ENCODE results near the gene ANK3. TPM values are rescaled to one million over a fixed set of nuclear protein-coding genes. Genes with fewer than 3 reads are reported as not detected.

ANK3 gene
- polyA plus RNA-seq, 1 experiment, result 1.6 TPM

- ChIA-PET POLR2A (no interaction called here), CTCF (no interaction called here)
- DNase-seq (ENCODE audit: low read depth, low spot score), result no peak
- TF ChIP-seq CTCF (IDR thresholded peaks at IDR 0.05; ENCODE audit: low read depth, low read length), result no peak
- Histone ChIP-seq H3K27me3 (ENCODE audit: control insufficient read depth, insufficient read depth, low read length) (no peaks in the 10 kb centered on the region), H3K4me3 (ENCODE audit: low read depth, low read length) (no peak overlapping the region), H3K27ac (ENCODE audit: low read depth, low read length) (no peak overlapping the region), H3K9me3 (ENCODE audit: control insufficient read depth, insufficient read depth, low read length) (no peaks in the 10 kb centered on the region)
These were observed 870 bp downstream of the ANK3 start for GRCh38 chr10:60388709-60389301.

GRCh38 chr10:60388116-60388625, 1.5 kb downstream of the ANK3 start:
- CTCF ChIA-PET, result no interaction called here
- Histone ChIP-seq H3K27me3 (ENCODE audit: control insufficient read depth, insufficient read depth, low read length) (no peaks in the 10 kb centered on the region), H3K4me3 (ENCODE audit: low read depth, low read length) (no peak overlapping the region), H3K27ac (ENCODE audit: low read depth, low read length) (no peak overlapping the region), H3K9me3 (ENCODE audit: control insufficient read depth, insufficient read depth, low read length) (no peaks in the 10 kb centered on the region)
- no peak for TF ChIP-seq CTCF (IDR thresholded peaks at IDR 0.05; ENCODE audit: low read depth, low read length)
- POLR2A ChIA-PET, result no interaction called here
- no peak for DNase-seq (ENCODE audit: low read depth, low spot score)

GRCh38 chr10:60387531-60387930, 2.1 kb downstream of the ANK3 start:
- POLR2A ChIA-PET, result no interaction called here
- Histone ChIP-seq H3K27me3 (ENCODE audit: control insufficient read depth, insufficient read depth, low read length) (no peaks in the 10 kb centered on the region), H3K9me3 (ENCODE audit: control insufficient read depth, insufficient read depth, low read length) (no peaks in the 10 kb centered on the region), H3K27ac (ENCODE audit: low read depth, low read length) (no peak overlapping the region), H3K4me3 (ENCODE audit: low read depth, low read length) (no peak overlapping the region)
- CTCF ChIA-PET, result no interaction called here
- TF ChIP-seq CTCF (IDR thresholded peaks at IDR 0.05; ENCODE audit: low read depth, low read length), result no peak
- DNase-seq (ENCODE audit: low read depth, low spot score), result no peak

- POLR2A ChIA-PET, result interaction anchor here (0.6 to 1.0 kb wide), 2 partner anchors 24 to 44 kb away, joined by 3 to 7 read pairs; no protein-coding TSS in a partner anchor
- no peak for DNase-seq (ENCODE audit: low read depth, low spot score)
- CTCF ChIA-PET, result interaction anchor here (1.6 kb wide), 1 partner anchor 27 kb away, joined by 4 read pairs; no protein-coding TSS in a partner anchor
- Histone ChIP-seq H3K4me3 (ENCODE audit: low read depth, low read length) (no peak overlapping the region), H3K9me3 (ENCODE audit: control insufficient read depth, insufficient read depth, low read length) (no peaks in the 10 kb centered on the region), H3K27me3 (ENCODE audit: control insufficient read depth, insufficient read depth, low read length) (no peaks in the 10 kb centered on the region), H3K27ac (ENCODE audit: low read depth, low read length) (peak overlapping the region; percentile 74)
- TF ChIP-seq CTCF (IDR thresholded peaks at IDR 0.05; ENCODE audit: low read depth, low read length), result no peak
These were observed 4.3 kb downstream of the ANK3 start for GRCh38 chr10:60385399-60385738.

GRCh38 chr10:60384708-60385398, 4.8 kb downstream of the ANK3 start:
- TF ChIP-seq CTCF (IDR thresholded peaks at IDR 0.05; ENCODE audit: low read depth, low read length), result no peak
- Histone ChIP-seq H3K27me3 (ENCODE audit: control insufficient read depth, insufficient read depth, low read length) (no peaks in the 10 kb centered on the region), H3K27ac (ENCODE audit: low read depth, low read length) (peak overlapping the region; percentile 74), H3K4me3 (ENCODE audit: low read depth, low read length) (no peak overlapping the region), H3K9me3 (ENCODE audit: control insufficient read depth, insufficient read depth, low read length) (no peaks in the 10 kb centered on the region)
- POLR2A ChIA-PET, result interaction anchor here (0.6 to 1.0 kb wide), 3 partner anchors 25 to 45 kb away, joined by 3 to 7 read pairs (median 3); no protein-coding TSS in a partner anchor
- DNase-seq (ENCODE audit: low read depth, low spot score), result peak; percentile 94
- CTCF ChIA-PET, result interaction anchor here (0.6 to 1.6 kb wide), 2 partner anchors 27 to 1672 kb away, joined by 4 read pairs; no protein-coding TSS in a partner anchor
